ENCODE results near the gene SMG9.

- TF ChIP-seq POLR2AphosphoS5 (IDR thresholded peaks at IDR 0.05; ENCODE audit: low read depth, low read length) (no peak), REST (IDR thresholded peaks at IDR 0.05; ENCODE audit: insufficient read depth in 1 of 2, low read depth in 2 of 2, low read length in 2 of 2) (no peak), SIN3A (IDR thresholded peaks at IDR 0.05; ENCODE audit: borderline replicate concordance, insufficient read depth, low read length) (no peak)
Measured at GRCh38 chr19:43715776-43716175, 39.0 kb downstream of the SMG9 start, which contains the start of gene IRGC.
